H1 (cell line): ENCODE results near the gene GALNT18. TPM values are rescaled to one million over a fixed set of nuclear protein-coding genes. Genes with fewer than 3 reads are reported as not detected.
A peak's percentile ranks its signal among the peaks of the same experiment; 100 is the strongest.

Experiments used
- CTCF ChIA-PET: fragments of 300-600 bp; sonication (Branson Sonifier 250); formaldehyde crosslinking; loops from one replicate; lab custom pipeline; 2021; ENCODE audit not compliant: partially characterized antibody; lab: Charles Lee
- POLR2A ChIA-PET: fragments of 300-600 bp; sonication (Branson Sonifier 250); formaldehyde crosslinking; loops from one replicate; lab custom pipeline; 2021; ENCODE audit warnings: inconsistent platforms; ENCODE audit not compliant: partially characterized antibody; lab: Charles Lee
- DNase-seq, 2 experiments: peaks; one replicate each; pipeline versions ENCODE4 v3.0.0 to v3.0.0-alpha.2; 2010 to 2022; ENCODE audit warnings: low spot score in 2 of 2, low read depth in 1 of 2, mixed read lengths in 1 of 2
- FAIRE-seq: peaks from 2 replicates; lab custom pipeline; 2011; peaks lifted over from hg19 to GRCh38; lab: Jason Lieb, UNC
- H2AFZ ChIP-seq: 2 replicates; pipeline ENCODE4 v1.8.1; 2012; ENCODE audit warnings: low read length, inconsistent platforms
- H2AK5ac ChIP-seq: 2 replicates; pipeline ENCODE4 v1.6.1; 2013; ENCODE audit warnings: low read depth, low read length
- H2BK120ac ChIP-seq: replicated peaks from 2 replicates; pipeline ENCODE3; 2013; ENCODE audit warnings: low read depth, low read length, inconsistent platforms
- H2BK12ac ChIP-seq: 2 replicates; pipeline ENCODE4 v1.6.1; 2013; ENCODE audit warnings: low read depth, low read length
- H2BK15ac ChIP-seq: 2 replicates; pipeline ENCODE4 v1.6.1; 2013; ENCODE audit warnings: low read length
- H2BK20ac ChIP-seq: 2 replicates; pipeline ENCODE4 v1.6.1; 2013; ENCODE audit warnings: low read length
- H2BK5ac ChIP-seq: 2 replicates; pipeline ENCODE4 v1.6.1; 2013; ENCODE audit warnings: low read depth, low read length
- H3K14ac ChIP-seq: 2 replicates; pipeline ENCODE4 v1.6.1; 2013; ENCODE audit warnings: inconsistent platforms; ENCODE audit not compliant: insufficient read length
- H3K18ac ChIP-seq: 2 replicates; pipeline ENCODE4 v1.6.1; 2013; ENCODE audit warnings: low read length; ENCODE audit errors: extremely low read depth
- H3K23ac ChIP-seq: 2 replicates; pipeline ENCODE4 v1.6.1; 2013; ENCODE audit warnings: inconsistent platforms; ENCODE audit not compliant: insufficient read length
- H3K23me2 ChIP-seq: 2 replicates; pipeline ENCODE4 v1.6.1; 2013; ENCODE audit warnings: low read depth, low read length
- H3K27ac ChIP-seq: 2 replicates; pipeline ENCODE4 v1.6.1; 2011; ENCODE audit warnings: low read depth, low read length, inconsistent platforms
- H3K27me3 ChIP-seq, 4 experiments: replicated peaks in 1 of 4; 1 replicate in 1 of 4; 2 replicates in 3 of 4; pipeline versions ENCODE4 v1.6.1 to v1.8.1; 2011 to 2013; ENCODE audit warnings: low read length in 3 of 4, mild to moderate bottlenecking in 3 of 4, inconsistent platforms in 2 of 4, mixed read lengths in 2 of 4, moderate library complexity in 1 of 4; ENCODE audit not compliant: control insufficient read depth in 3 of 4, insufficient read depth in 3 of 4; ENCODE audit errors: extremely low read depth in 1 of 4
- H3K36me3 ChIP-seq, 4 experiments: 2 replicates each; pipeline versions ENCODE4 v1.6.1 to v1.8.1; 2011 to 2013; ENCODE audit warnings: mild to moderate bottlenecking in 4 of 4, low read length in 3 of 4, moderate library complexity in 2 of 4, control low read depth in 1 of 4, inconsistent platforms in 1 of 4; ENCODE audit not compliant: insufficient read depth in 4 of 4, control insufficient read depth in 2 of 4
- H3K4ac ChIP-seq: replicated peaks from 2 replicates; pipeline ENCODE3; 2013; ENCODE audit warnings: low read length, low read depth, mixed read lengths, inconsistent platforms; ENCODE audit not compliant: insufficient read length
- H3K4me1 ChIP-seq, 4 experiments: replicated peaks in 1 of 4; 1 replicate in 1 of 4; 2 replicates in 3 of 4; pipeline versions ENCODE4 v1.6.1 to v1.8.1; 2011 to 2013; ENCODE audit warnings: low read length in 3 of 4, inconsistent platforms in 2 of 4, mixed read lengths in 1 of 4; ENCODE audit not compliant: insufficient read depth in 4 of 4, control insufficient read depth in 3 of 4
- H3K4me2 ChIP-seq, 2 experiments: 2 replicates each; pipeline versions ENCODE4 v1.6.1 to v1.8.1; 2011 to 2013; ENCODE audit warnings: low read depth in 2 of 2, low read length in 2 of 2, control low read depth in 1 of 2, inconsistent platforms in 1 of 2, mild to moderate bottlenecking in 1 of 2; ENCODE audit not compliant: insufficient read depth in 1 of 2
- H3K4me3 ChIP-seq, 4 experiments: fragments of 200-600, 300-600 bp in 1 of 4; sonication (generic), shearing (Covaris generic), sonication (Bioruptor Twin) in 1 of 4; 2 replicates each; pipeline versions ENCODE4 v1.5.1 to v1.8.1; 2011 to 2016; ENCODE audit warnings: low read length in 4 of 4, low read depth in 3 of 4, control low read depth in 2 of 4, inconsistent platforms in 2 of 4, mild to moderate bottlenecking in 2 of 4, mixed read lengths in 1 of 4, moderate library complexity in 1 of 4; ENCODE audit not compliant: insufficient read depth in 2 of 4; ENCODE audit errors: extremely low read depth in 1 of 4
- H3K56ac ChIP-seq: replicated peaks from 2 replicates; pipeline ENCODE3; 2013; ENCODE audit warnings: low read depth, mild to moderate bottlenecking, mixed read lengths, low read length, inconsistent platforms; ENCODE audit not compliant: insufficient read length
- H3K79me1 ChIP-seq: 2 replicates; pipeline ENCODE4 v1.6.1; 2013; ENCODE audit warnings: low read depth, low read length, control low read depth
- H3K79me2 ChIP-seq, 2 experiments: 2 replicates each; pipeline versions ENCODE4 v1.6.1 to v1.8.1; 2012 to 2013; ENCODE audit warnings: low read length in 2 of 2, mild to moderate bottlenecking in 2 of 2, inconsistent platforms in 1 of 2; ENCODE audit not compliant: insufficient read depth in 2 of 2, control insufficient read depth in 1 of 2
- H3K9ac ChIP-seq, 4 experiments: replicated peaks in 1 of 4; 1 replicate in 1 of 4; 2 replicates in 3 of 4; pipeline versions ENCODE4 v1.6.1 to v1.8.1; 2011 to 2013; ENCODE audit warnings: low read depth in 3 of 4, low read length in 3 of 4, control low read depth in 2 of 4, mild to moderate bottlenecking in 2 of 4, moderate library complexity in 2 of 4, inconsistent platforms in 1 of 4; ENCODE audit errors: extremely low read depth in 1 of 4
- H3K9me3 ChIP-seq, 2 experiments: 2 replicates each; pipeline versions ENCODE4 v1.6.1 to v1.8.1; 2012 to 2013; ENCODE audit warnings: mild to moderate bottlenecking in 2 of 2, moderate library complexity in 2 of 2, control low read depth in 1 of 2, inconsistent platforms in 1 of 2, low read depth in 1 of 2, low read length in 1 of 2, mixed read lengths in 1 of 2; ENCODE audit not compliant: insufficient read depth in 2 of 2
- H4K20me1 ChIP-seq, 2 experiments: replicated peaks in 1 of 2; 2 replicates each; pipeline versions ENCODE3 to v1.8.1; 2011 to 2013; ENCODE audit warnings: inconsistent platforms in 2 of 2, low read length in 2 of 2, mild to moderate bottlenecking in 1 of 2; ENCODE audit not compliant: insufficient read depth in 2 of 2, control insufficient read depth in 1 of 2
- H4K5ac ChIP-seq: 2 replicates; pipeline ENCODE4 v1.6.1; 2013; ENCODE audit warnings: low read length, low read depth, mixed read lengths, inconsistent platforms; ENCODE audit not compliant: insufficient read length
- H4K8ac ChIP-seq: 2 replicates; pipeline ENCODE4 v1.8.0; 2013; ENCODE audit warnings: mild to moderate bottlenecking, moderate library complexity, low read length, inconsistent platforms; ENCODE audit not compliant: insufficient read depth; ENCODE audit errors: extremely low read depth
- H4K91ac ChIP-seq: replicated peaks from 2 replicates; pipeline ENCODE3; 2013; ENCODE audit warnings: low read length, mixed read lengths, inconsistent platforms; ENCODE audit not compliant: insufficient read length
- CREB1 ChIP-seq: IDR thresholded peaks from 2 replicates; pipeline ENCODE4 v1.6.1; 2012; ENCODE audit warnings: inconsistent platforms
- E2F6 ChIP-seq: IDR thresholded peaks from 2 replicates; pipeline ENCODE4 v1.6.1; 2012; ENCODE audit warnings: inconsistent platforms
- HDAC2 ChIP-seq, 2 experiments: fragments of 300-600 bp in 1 of 2; sonication (generic) in 1 of 2; IDR thresholded peaks; 2 replicates each; pipeline ENCODE4 v1.6.1; 2011 to 2012; ENCODE audit warnings: low read depth in 2 of 2, low read length in 2 of 2, mild to moderate bottlenecking in 2 of 2, moderate library complexity in 2 of 2, borderline replicate concordance in 1 of 2, inconsistent platforms in 1 of 2
- RNF2 ChIP-seq: fragments of 200-900, 300-1000 bp; sonication (generic); IDR thresholded peaks from 2 replicates; pipeline ENCODE4 v1.7.1; 2016; ENCODE audit warnings: borderline replicate concordance, low read depth, mild to moderate bottlenecking, antibody characterized with exemption, low read length; ENCODE audit not compliant: poor library complexity, severe bottlenecking; ENCODE audit errors: missing control alignments
- WGBS, 2 experiments: shearing (Covaris generic) in 1 of 2; methylation state at CpG; one replicate each; pipeline versions ENCODE4 v1.1.6 to v1.1.7; 2013 to 2015; ENCODE audit warnings: low lambda C conversion rate in 2 of 2, mixed read lengths in 2 of 2, inconsistent platforms in 1 of 2, low coverage in 1 of 2, missing lambda C conversion rate in 1 of 2; ENCODE audit not compliant: insufficient replicate concordance in 2 of 2, insufficient coverage in 1 of 2, insufficient read length in 1 of 2; ENCODE audit errors: extremely low coverage in 1 of 2, missing lambda C conversion rate in 1 of 2; 5-methylcytosine and 5-hydroxymethylcytosine counted together
- polyA plus RNA-seq, 7 experiments: library from polyadenylated mRNA; depleted of rRNA in 3 of 7; stranded (reverse) in 5 of 7; unstranded in 2 of 7; fragments of >200 nt in 5 of 7; fragments of 200-250 nt in 2 of 7; gene quantifications; 1 replicate in 5 of 7; 2 replicates in 1 of 7; 4 replicates in 1 of 7; pipeline versions ENCODE4 v1.2.1 to v1.2.3, GENCODE V29; 2011 to 2013; ENCODE audit warnings: missing spikeins in 2 of 7, mixed read lengths in 2 of 7
- total RNA-seq: library from RNA; stranded (reverse); fragmentation: NEBNext Ultra II Directional; extraction: Animal tissue kit (Norgen Biotek cat#: 25700); gene quantifications from 2 replicates; pipeline ENCODE4 v1.2.1, GENCODE V29; 2021

The GALNT18 gene
- total and polyA plus RNA-seq, 2 of the 8 experiments (the other 6 are each of a cell fraction or from before 2014, with no cell fraction given) = 6.0 to 9.4 TPM

GRCh38 chr11:11279956-11280689 is 341.7 kb downstream of the GALNT18 start:
- H3K27ac ChIP-seq = no peak overlapping the region
- peaks cover 5 to 10% (median 8%) of the 10 kb centered on the region in 4 experiments; a peak in 6 of 7 replicates for H3K4me1 ChIP-seq
- no peaks in the 10 kb centered on the region for H3K23me2 ChIP-seq
- TF ChIP-seq RNF2 (no peak), HDAC2 (IDR thresholded peaks at IDR 0.05; ENCODE audit: borderline replicate concordance in 1 of 2, low read depth in 2 of 2, low read length in 2 of 2) (0 out of 4 replicates have a peak, but pooled peaks of 1 of the 2 experiments have one; percentile 62), CREB1 (no peak), E2F6 (no peak; the same call in 1 of the 2 replicates)
- no peak overlapping the region for H2BK120ac ChIP-seq
- no peaks in the 10 kb centered on the region for H3K79me1 ChIP-seq
- H3K14ac ChIP-seq = no peak overlapping the region
- DNase-seq = peak in 1 of 2 experiments; percentile 34
- no peak overlapping the region for H3K4ac ChIP-seq
- H3K9me3 ChIP-seq = no peaks in the 10 kb centered on the region
- peak overlapping the region; percentile 90; the same call in 1 of the 2 replicates for H2BK5ac ChIP-seq
- no peak overlapping the region for H3K23ac ChIP-seq
- H4K8ac ChIP-seq = no peak overlapping the region
- no peak overlapping the region for H3K4me3 ChIP-seq
- H3K56ac ChIP-seq = no peak overlapping the region
- no peaks in the 10 kb centered on the region for H3K27me3 ChIP-seq
- H3K36me3 ChIP-seq = no peaks in the 10 kb centered on the region
- H2AFZ ChIP-seq = 0 out of 2 replicates have a peak overlapping the region, but pooled peaks have one; percentile 18
- peak overlapping the region; percentile 68 for H3K18ac ChIP-seq
- peak overlapping the region in 1 of 2 experiments; percentile 32; a peak in 1 of 4 replicates for H3K4me2 ChIP-seq
- POLR2A ChIA-PET = no interaction called here
- no peaks in the 10 kb centered on the region for H4K20me1 ChIP-seq
- H2BK12ac ChIP-seq = no peak overlapping the region
- H2BK20ac ChIP-seq = peak overlapping the region; percentile 87; the same call in 1 of the 2 replicates
- H4K91ac ChIP-seq = peak overlapping the region; percentile 77
- H4K5ac ChIP-seq = no peak overlapping the region
- H3K9ac ChIP-seq = no peak overlapping the region
- peak overlapping the region; percentile 97; the same call in 1 of the 2 replicates for H2BK15ac ChIP-seq
- no peaks in the 10 kb centered on the region for H3K79me2 ChIP-seq
- 0 out of 2 replicates have a peak overlapping the region, but pooled peaks have one; percentile 6 for H2AK5ac ChIP-seq
- no peak for FAIRE-seq
- CTCF ChIA-PET = interaction anchor here (0.9 to 2.0 kb wide), 8 partner anchors 11 to 569 kb away, joined by 3 to 8 read pairs (median 4); no protein-coding TSS in a partner anchor
- WGBS, 2 experiments = 61% methylated on average over 10 of the region's 11 CpGs; no CpG with 5 or more reads in 1 of the 2 experiments
